Stomach (tissue), 4 donors: ENCODE measurements around the gene CDC27.

Experiments used
- CTCF ChIP-seq, 7 experiments: fragments of 450-650 bp in 4 of 7; fragments of 200-600 bp in 3 of 7; sonication (generic) in 3 of 7; IDR thresholded peaks; one replicate each; pipeline ENCODE4 v1.5.1; 2016 to 2019; ENCODE audit warnings: antibody characterized with exemption in 7 of 7, control low read depth in 2 of 7, mild to moderate bottlenecking in 1 of 7
- POLR2A ChIP-seq, 4 donors: fragments of 450-650 bp; IDR thresholded peaks; one replicate each; pipeline ENCODE4 v1.6.1; 2016; ENCODE audit warnings: antibody characterized with exemption in 4 of 4, control low read depth in 2 of 4, mild to moderate bottlenecking in 1 of 4, moderate library complexity in 1 of 4
- POLR2AphosphoS5 ChIP-seq, 3 donors: sonication (generic); formaldehyde crosslinking; IDR thresholded peaks; one replicate each; pipeline ENCODE4 v1.6.1; 2016; ENCODE audit warnings: antibody characterized with exemption in 3 of 3

GRCh38 chr17:47170710-47171109 lies 18.4 kb downstream of the CDC27 start:
- TF ChIP-seq CTCF (IDR thresholded peaks at IDR 0.05) = no peak
- no peak for TF ChIP-seq POLR2AphosphoS5 (IDR thresholded peaks at IDR 0.05)
- TF ChIP-seq POLR2A (IDR thresholded peaks at IDR 0.05) = no peak
